Upper lobe of right lung (tissue), 1 donor: ENCODE measurements around the gene RNU6-7. TPM values are rescaled to one million over a fixed set of nuclear protein-coding genes. Genes with fewer than 3 reads are reported as not detected.

Experiments used
- ATAC-seq: fragments of 200-7000 bp; cut with Tn5 transposase; one replicate; pipeline ENCODE4 v1.9.1; 2020; ENCODE audit warnings: mild to moderate bottlenecking, moderate library complexity
- DNase-seq: peaks from one replicate; pipeline ENCODE4 v3.0.0-alpha.2; 2020
- H3K27ac ChIP-seq: fragments of 200-600 bp; one replicate; pipeline ENCODE4 v1.8.0; 2022
- H3K27me3 ChIP-seq: fragments of 200-600 bp; one replicate; pipeline ENCODE4 v1.8.0; 2022; ENCODE audit warnings: mild to moderate bottlenecking
- H3K36me3 ChIP-seq: fragments of 200-600 bp; one replicate; pipeline ENCODE4 v1.8.0; 2022
- H3K4me1 ChIP-seq: fragments of 200-600 bp; one replicate; pipeline ENCODE4 v1.8.0; 2022
- H3K4me3 ChIP-seq: fragments of 200-600 bp; one replicate; pipeline ENCODE4 v1.8.0; 2022; ENCODE audit warnings: mild to moderate bottlenecking
- H3K9me3 ChIP-seq: fragments of 200-600 bp; one replicate; pipeline ENCODE4 v1.8.0; 2022
- CTCF ChIP-seq: fragments of 200-600 bp; IDR thresholded peaks from one replicate; pipeline ENCODE4 v1.8.0; 2022; ENCODE audit warnings: antibody characterized with exemption
- intact Hi-C: fragments of 100-400 bp; cut with DNase I; formaldehyde crosslinking; loops from one replicate; pipeline ENCODE4 v1.11.0; 2022
- total RNA-seq: library from RNA; stranded (reverse); fragmentation: NEBNext Ultra II Directional; extraction: Animal tissue kit (Norgen Biotek cat#: 25700); gene quantifications from one replicate; pipeline ENCODE4 v1.2.1, GENCODE V29; 2021
- donor health status: DM: no; HTN: yes; CAD: no; lungs with severe emphysema.

Gene RNU6-7
- total RNA-seq, 1 donor from 2014 or later: not detected

- intact Hi-C loops: loop anchor here (10.0 kb wide), 1 partner anchor 315 kb away; no protein-coding TSS in a partner anchor
- Histone ChIP-seq H3K27ac (no peak overlapping the region), H3K9me3 (no peaks in the 10 kb centered on the region), H3K4me3 (no peak overlapping the region), H3K27me3 (no peaks in the 10 kb centered on the region), H3K4me1 (no peaks in the 10 kb centered on the region), H3K36me3 (no peaks in the 10 kb centered on the region)
- ATAC-seq (no peak), DNase-seq (no peak)
- no peak for TF ChIP-seq CTCF
Observed at GRCh38 chr14:32249780-32250179, 47.9 kb downstream of the RNU6-7 start.

- ATAC-seq (no peak), DNase-seq (no peak)
- no peak overlapping the region for H3K4me3 ChIP-seq
- TF ChIP-seq CTCF: no peak
- no peaks in the 10 kb centered on the region for H3K9me3 ChIP-seq
- H3K36me3 ChIP-seq: no peaks in the 10 kb centered on the region
- intact Hi-C loops: loop anchor here (10.0 kb wide), 1 partner anchor 316 kb away; no protein-coding TSS in a partner anchor
- peaks cover 3% of the 10 kb centered on the region for H3K4me1 ChIP-seq
- H3K27me3 ChIP-seq: no peaks in the 10 kb centered on the region
- H3K27ac ChIP-seq: no peak overlapping the region
Observed at GRCh38 chr14:32250681-32251080, 48.8 kb downstream of the RNU6-7 start.

GRCh38 chr14:32251530-32251929, 49.7 kb downstream of the RNU6-7 start:
- Histone ChIP-seq H3K9me3 (no peaks in the 10 kb centered on the region), H3K27me3 (no peaks in the 10 kb centered on the region), H3K36me3 (no peaks in the 10 kb centered on the region), H3K4me1 (peaks cover 3% of the 10 kb centered on the region), H3K27ac (no peak overlapping the region), H3K4me3 (no peak overlapping the region)
- TF ChIP-seq CTCF: no peak
- DNase-seq: no peak
- intact Hi-C loops: loop anchor here (10.0 kb wide), 1 partner anchor 317 kb away; no protein-coding TSS in a partner anchor
- no peak for ATAC-seq

Other genes starting within 250 kb of the RNU6-7 start
- 111 TPM for gene ARHGAP5, start 124.7 kb upstream of the RNU6-7 start, total RNA-seq
- not detected for gene RNU6-8, start 1.2 kb downstream of the RNU6-7 start, total RNA-seq
- gene AKAP6, start 127.3 kb downstream of the RNU6-7 start, total RNA-seq: 7.7 TPM